Keratinocyte (primary cell): ENCODE results near the gene GPM6B.

Source experiments
- CTCF ChIP-seq, 3 experiments: IDR thresholded peaks in 1 of 3; conservative IDR thresholded peaks in 1 of 3; optimal IDR thresholded peaks in 1 of 3; 2 replicates in 2 of 3; 3 replicates in 1 of 3; pipeline versions ENCODE3 to v1.5.1; 2011; ENCODE audit warnings: low read length in 3 of 3, mild to moderate bottlenecking in 3 of 3, moderate library complexity in 2 of 3, control low read depth in 1 of 3, inconsistent platforms in 1 of 3; ENCODE audit not compliant: insufficient read depth in 2 of 3; ENCODE audit errors: extremely low read depth in 1 of 3
- EZH2 ChIP-seq: IDR thresholded peaks from one replicate; pipeline ENCODE4 v1.6.1; 2012; ENCODE audit warnings: inconsistent platforms, mild to moderate bottlenecking, low read length, moderate library complexity

- no peak for TF ChIP-seq CTCF (optimal IDR thresholded peaks at IDR 0.05 in 1 of 3, IDR thresholded peaks at IDR 0.05 in 1 of 3, conservative IDR thresholded peaks at IDR 0.05 in 1 of 3; ENCODE audit: extremely low read depth in 1 of 3, insufficient read depth in 2 of 3, low read length in 3 of 3)
- no peak for TF ChIP-seq EZH2
Measured at GRCh38 chrX:13845721-13846378, 29.0 kb upstream of the GPM6B start.
